ENCODE results near the gene KTN1.

KTN1 gene

GRCh38 chr14:55684956-55685584, 105.1 kb downstream of the KTN1 start:
- no peak for DNase-seq

- no peak for DNase-seq
Measured at GRCh38 chr14:55686713-55687112, 106.7 kb downstream of the KTN1 start.

GRCh38 chr14:55688566-55688965, 108.6 kb downstream of the KTN1 start:
- DNase-seq = peak; percentile 5

- DNase-seq = peak; percentile 9
Measured at GRCh38 chr14:55689981-55690871, 110.2 kb downstream of the KTN1 start.

GRCh38 chr14:55691659-55692058, 111.7 kb downstream of the KTN1 start:
- DNase-seq = no peak

- DNase-seq = no peak
Measured at GRCh38 chr14:55693904-55694303, 113.9 kb downstream of the KTN1 start.

GRCh38 chr14:55697414-55697861, 117.4 kb downstream of the KTN1 start:
- DNase-seq = peak; percentile 35

GRCh38 chr14:55698051-55698450, 118.0 kb downstream of the KTN1 start:
- DNase-seq = no peak

GRCh38 chr14:55699131-55700057, 119.4 kb downstream of the KTN1 start:
- DNase-seq = peak; percentile 62

GRCh38 chr14:55701638-55702037, 121.6 kb downstream of the KTN1 start:
- DNase-seq = no peak

GRCh38 chr14:55702511-55702910, 122.5 kb downstream of the KTN1 start:
- no peak for DNase-seq

- DNase-seq = no peak
Measured at GRCh38 chr14:55704654-55705053, 124.6 kb downstream of the KTN1 start.

GRCh38 chr14:55705651-55706364, 125.8 kb downstream of the KTN1 start:
- peak; percentile 99 for DNase-seq

GRCh38 chr14:55706365-55706684, 126.3 kb downstream of the KTN1 start:
- no peak for DNase-seq

- peak; percentile 52 for DNase-seq
Measured at GRCh38 chr14:55706893-55707292, 126.9 kb downstream of the KTN1 start.

GRCh38 chr14:55707365-55707804, 127.4 kb downstream of the KTN1 start:
- peak; percentile 81 for DNase-seq

GRCh38 chr14:55710506-55711041, 130.6 kb downstream of the KTN1 start:
- no peak for DNase-seq

- DNase-seq = no peak
Measured at GRCh38 chr14:55711175-55711811, 131.3 kb downstream of the KTN1 start.

GRCh38 chr14:55712491-55712890, 132.5 kb downstream of the KTN1 start:
- no peak for DNase-seq

- DNase-seq = no peak
Measured at GRCh38 chr14:55713486-55713885, 133.5 kb downstream of the KTN1 start.

GRCh38 chr14:55715889-55716288, 135.9 kb downstream of the KTN1 start:
- no peak for DNase-seq

GRCh38 chr14:55717621-55718020, 137.6 kb downstream of the KTN1 start:
- DNase-seq = no peak
